A549 (cell line): ENCODE results near the gene SSBP2. TPM values are rescaled to one million over a fixed set of nuclear protein-coding genes. Genes with fewer than 3 reads are reported as not detected.

Experiments used
- ATAC-seq, 2 experiments: fragments of 200-7000 bp in 1 of 2; fragments of >200 bp in 1 of 2; cut with Nextera tagmentation in 1 of 2; cut with Tn5 transposase in 1 of 2; 3 replicates each; pipeline versions ENCODE4 v1.8.0 to v1.9.1; 2018 to 2020; ENCODE audit warnings: mild to moderate bottlenecking in 1 of 2, moderate library complexity in 1 of 2
- CTCF ChIA-PET: fragments of 300-600 bp; sonication (Branson Sonifier 250); formaldehyde crosslinking; extraction: SDS; loops from one replicate; lab custom pipeline; 2021; ENCODE audit warnings: antibody characterized with exemption, inconsistent platforms; lab: Yijun Ruan, JAX
- POLR2A ChIA-PET: fragments of 350-600 bp; formaldehyde crosslinking; extraction: SDS; loops from one replicate; lab custom pipeline; 2021; ENCODE audit warnings: antibody characterized with exemption, inconsistent platforms; lab: Yijun Ruan, JAX
- DNase-seq, 2 experiments: peaks; one replicate each; pipeline versions ENCODE4 v3.0.0 to v3.0.0-alpha.2; 2011 to 2016; ENCODE audit warnings: low read depth in 1 of 2, low spot score in 1 of 2
- FAIRE-seq: peaks from 2 replicates; lab custom pipeline; 2011; peaks lifted over from hg19 to GRCh38; lab: Jason Lieb, UNC
- H3K27ac ChIP-seq, 2 experiments: fragments of >200 bp; sonication (Bioruptor Twin); formaldehyde crosslinking; 3 replicates each; pipeline ENCODE4 v1.5.1; 2016 to 2017
- H3K4me1 ChIP-seq: fragments of >200 bp; sonication (Bioruptor Twin); formaldehyde crosslinking; 3 replicates; pipeline ENCODE4 v1.6.1; 2016
- H3K4me2 ChIP-seq: fragments of >200 bp; sonication (Bioruptor Twin); formaldehyde crosslinking; 3 replicates; pipeline ENCODE4 v1.6.1; 2016
- H3K4me3 ChIP-seq: fragments of >200 bp; sonication (Bioruptor Twin); formaldehyde crosslinking; 3 replicates; pipeline ENCODE4 v1.5.1; 2016
- H3K9me3 ChIP-seq: fragments of >200 bp; sonication (Bioruptor Twin); formaldehyde crosslinking; 3 replicates; pipeline ENCODE4 v1.6.1; 2016
- CBX2 ChIP-seq: fragments of 200-600 bp; sonication (generic); IDR thresholded peaks from 2 replicates; pipeline ENCODE4 v1.6.1; 2016; ENCODE audit warnings: low read depth, mild to moderate bottlenecking, borderline replicate concordance
- EHF ChIP-seq: fragments of 250-450 bp; sonication (Bioruptor Pico); IDR thresholded peaks from 2 replicates; pipeline ENCODE4 v1.5.0; 2020; ENCODE audit warnings: mild to moderate bottlenecking
- EHMT2 ChIP-seq: fragments of 200-600 bp; sonication (generic); IDR thresholded peaks from 2 replicates; pipeline ENCODE4 v1.6.1; 2016; ENCODE audit warnings: antibody characterized with exemption, low read depth, mild to moderate bottlenecking, moderate library complexity
- ESRRA ChIP-seq: fragments of 150-350 bp; IDR thresholded peaks from 2 replicates; pipeline ENCODE4 v1.6.1; 2014; ENCODE audit warnings: mild to moderate bottlenecking, low read length, borderline replicate concordance
- FOSB ChIP-seq: fragments of 250-450 bp; sonication (Bioruptor Pico); IDR thresholded peaks from 2 replicates; pipeline ENCODE4 v1.5.0; 2020; ENCODE audit warnings: mild to moderate bottlenecking, moderate library complexity
- FOSL2 ChIP-seq, 2 experiments: fragments of 450-650 bp in 1 of 2; fragments of >200 bp in 1 of 2; sonication (Bioruptor Twin) in 1 of 2; formaldehyde crosslinking; IDR thresholded peaks; 2 replicates each; pipeline versions ENCODE4 v1.5.0 to v1.6.1; 2016 to 2020; ENCODE audit warnings: mild to moderate bottlenecking in 1 of 2, moderate library complexity in 1 of 2
- HEYL ChIP-seq: fragments of 250-450 bp; sonication (Bioruptor Pico); IDR thresholded peaks from 2 replicates; pipeline ENCODE4 v1.8.0; 2021; ENCODE audit warnings: mild to moderate bottlenecking, moderate library complexity
- KDM1A ChIP-seq: fragments of 200-600 bp; sonication (generic); IDR thresholded peaks from 2 replicates; pipeline ENCODE4 v1.6.1; 2016; ENCODE audit warnings: low read depth, mild to moderate bottlenecking
- KDM5A ChIP-seq: fragments of 200-600 bp; sonication (generic); IDR thresholded peaks from 2 replicates; pipeline ENCODE4 v1.6.1; 2016; ENCODE audit warnings: antibody characterized with exemption, mild to moderate bottlenecking
- RARB ChIP-seq: fragments of 250-450 bp; sonication (Bioruptor Pico); IDR thresholded peaks from 2 replicates; pipeline ENCODE4 v1.8.0; 2021; ENCODE audit warnings: mild to moderate bottlenecking, moderate library complexity
- SMC3 ChIP-seq: fragments of >200 bp; sonication (Bioruptor Twin); formaldehyde crosslinking; IDR thresholded peaks from 3 replicates; pipeline ENCODE4 v1.6.1; 2018; ENCODE audit warnings: inconsistent platforms
- TFCP2L1 ChIP-seq: fragments of 250-450 bp; sonication (Bioruptor Pico); IDR thresholded peaks from 2 replicates; pipeline ENCODE4 v1.5.0; 2021; ENCODE audit warnings: mild to moderate bottlenecking
- ZNF302 ChIP-seq: fragments of 250-450 bp; sonication (Bioruptor Pico); IDR thresholded peaks from 2 replicates; pipeline ENCODE4 v1.9.0; 2021; ENCODE audit warnings: inconsistent platforms, mild to moderate bottlenecking, moderate library complexity
- WGBS: methylation state at CpG from one replicate; pipeline ENCODE4 v1.1.6; 2017; ENCODE audit errors: missing lambda C conversion rate; 5-methylcytosine and 5-hydroxymethylcytosine counted together
- polyA plus RNA-seq, 4 experiments: library from polyadenylated mRNA; depleted of rRNA in 3 of 4; stranded (reverse); fragments of >200 nt; fragmentation: RNase III in 1 of 4; extraction: RNeasy Plus Mini Kit Qiagen cat#74134 plus additional on column Dnase treatment in 1 of 4; gene quantifications; 2 replicates in 3 of 4; 3 replicates in 1 of 4; pipeline ENCODE4 v1.2.3, GENCODE V29; 2011 to 2017
- TF ChIP-seq, protein P1 (sequence below): fragments of 250-450 bp; sonication (Bioruptor Pico); IDR thresholded peaks from 2 replicates; pipeline ENCODE4 v1.5.0; 2021; ENCODE audit warnings: mild to moderate bottlenecking, moderate library complexity, borderline replicate concordance
- TF ChIP-seq, protein P2 (sequence below): fragments of 250-450 bp; sonication (Bioruptor Pico); IDR thresholded peaks from 2 replicates; pipeline ENCODE4 v1.5.0; 2020; ENCODE audit warnings: low read depth, mild to moderate bottlenecking, moderate library complexity
- TF ChIP-seq, protein P3 (sequence below): fragments of >200 bp; sonication (Bioruptor Twin); formaldehyde crosslinking; IDR thresholded peaks from 3 replicates; pipeline ENCODE4 v1.5.1; 2016

The SSBP2 gene
- polyA plus RNA-seq, 2 of the 4 experiments (the other 2 are of a cell fraction), result 4.5 to 14.2 TPM

DNA sequence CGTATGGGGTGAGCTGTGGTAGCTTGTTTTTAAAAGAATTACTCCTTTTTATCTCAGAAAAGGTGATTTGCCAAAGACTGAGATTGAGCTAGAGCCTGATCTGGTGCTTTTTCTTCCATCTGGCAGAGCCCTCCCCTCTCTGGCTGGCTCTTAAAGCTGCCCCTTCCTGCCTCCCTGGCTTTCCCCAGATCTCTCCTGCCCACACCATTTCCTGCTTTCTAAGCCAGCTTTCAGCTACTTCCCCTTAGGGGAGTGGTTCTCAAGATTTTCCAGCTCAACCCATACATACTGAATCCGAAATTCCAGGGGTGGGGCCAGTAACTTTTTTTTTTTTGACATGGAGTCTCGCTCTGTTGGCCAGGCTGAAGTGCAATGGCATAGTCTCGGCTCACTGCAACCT lies 352.2 kb downstream of the SSBP2 start:
- DNase-seq (no peak), ATAC-seq (no peak), FAIRE-seq (no peak)
- no peaks in the 10 kb centered on the region for H3K9me3 ChIP-seq
- H3K4me2 ChIP-seq, result no peak overlapping the region
- WGBS, result 47% methylated on average over 4 of the region's 4 CpGs
- no peaks in the 10 kb centered on the region for H3K4me1 ChIP-seq
- ChIA-PET CTCF (interaction anchor here (0.8 kb wide), 1 partner anchor 9 kb away, joined by 3 read pairs; no protein-coding TSS in a partner anchor), POLR2A (no interaction called here)
- no peak overlapping the region for H3K4me3 ChIP-seq
- TF ChIP-seq FOSB (CRISPR knock-in tag) (no peak), SMC3 (no peak), ZNF302 (no peak), EHMT2 (no peak)
- TF ChIP-seq, protein P1, sequence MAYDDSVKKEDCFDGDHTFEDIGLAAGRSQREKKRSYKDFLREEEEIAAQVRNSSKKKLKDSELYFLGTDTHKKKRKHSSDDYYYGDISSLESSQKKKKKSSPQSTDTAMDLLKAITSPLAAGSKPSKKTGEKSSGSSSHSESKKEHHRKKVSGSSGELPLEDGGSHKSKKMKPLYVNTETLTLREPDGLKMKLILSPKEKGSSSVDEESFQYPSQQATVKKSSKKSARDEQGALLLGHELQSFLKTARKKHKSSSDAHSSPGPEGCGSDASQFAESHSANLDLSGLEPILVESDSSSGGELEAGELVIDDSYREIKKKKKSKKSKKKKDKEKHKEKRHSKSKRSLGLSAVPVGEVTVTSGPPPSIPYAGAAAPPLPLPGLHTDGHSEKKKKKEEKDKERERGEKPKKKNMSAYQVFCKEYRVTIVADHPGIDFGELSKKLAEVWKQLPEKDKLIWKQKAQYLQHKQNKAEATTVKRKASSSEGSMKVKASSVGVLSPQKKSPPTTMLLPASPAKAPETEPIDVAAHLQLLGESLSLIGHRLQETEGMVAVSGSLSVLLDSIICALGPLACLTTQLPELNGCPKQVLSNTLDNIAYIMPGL (CRISPR knock-in tag), result no peak
- TF ChIP-seq, protein P2, sequence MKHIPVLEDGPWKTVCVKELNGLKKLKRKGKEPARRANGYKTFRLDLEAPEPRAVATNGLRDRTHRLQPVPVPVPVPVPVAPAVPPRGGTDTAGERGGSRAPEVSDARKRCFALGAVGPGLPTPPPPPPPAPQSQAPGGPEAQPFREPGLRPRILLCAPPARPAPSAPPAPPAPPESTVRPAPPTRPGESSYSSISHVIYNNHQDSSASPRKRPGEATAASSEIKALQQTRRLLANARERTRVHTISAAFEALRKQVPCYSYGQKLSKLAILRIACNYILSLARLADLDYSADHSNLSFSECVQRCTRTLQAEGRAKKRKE (CRISPR knock-in tag), result no peak
- no peak overlapping the region for H3K27ac ChIP-seq

GRCh38 chr5:81397176-81397575 lies 353.7 kb downstream of the SSBP2 start:
- DNase-seq (no peak), ATAC-seq (peak in 1 of 2 experiments; percentile 49; a peak in 3 of 6 replicates), FAIRE-seq (no peak)
- H3K4me2 ChIP-seq, result no peak overlapping the region
- ChIA-PET POLR2A (interaction anchor here (0.7 kb wide), 1 partner anchor 451 kb away, joined by 3 read pairs; no protein-coding TSS in a partner anchor), CTCF (interaction anchor here (1.1 kb wide), 1 partner anchor 10 kb away, joined by 3 read pairs; no protein-coding TSS in a partner anchor)
- WGBS, result 25% methylated on average over 3 of the region's 3 CpGs
- no peak overlapping the region for H3K4me3 ChIP-seq
- H3K9me3 ChIP-seq, result no peaks in the 10 kb centered on the region
- H3K4me1 ChIP-seq, result no peaks in the 10 kb centered on the region
- no peak overlapping the region for H3K27ac ChIP-seq
- TF ChIP-seq, protein P1 (CRISPR knock-in tag), result no peak
- TF ChIP-seq HEYL (CRISPR knock-in tag) (no peak), KDM1A (no peak), ESRRA (no peak), EHF (CRISPR knock-in tag) (no peak), TFCP2L1 (CRISPR knock-in tag) (no peak), CBX2 (no peak)
- TF ChIP-seq, protein P3, sequence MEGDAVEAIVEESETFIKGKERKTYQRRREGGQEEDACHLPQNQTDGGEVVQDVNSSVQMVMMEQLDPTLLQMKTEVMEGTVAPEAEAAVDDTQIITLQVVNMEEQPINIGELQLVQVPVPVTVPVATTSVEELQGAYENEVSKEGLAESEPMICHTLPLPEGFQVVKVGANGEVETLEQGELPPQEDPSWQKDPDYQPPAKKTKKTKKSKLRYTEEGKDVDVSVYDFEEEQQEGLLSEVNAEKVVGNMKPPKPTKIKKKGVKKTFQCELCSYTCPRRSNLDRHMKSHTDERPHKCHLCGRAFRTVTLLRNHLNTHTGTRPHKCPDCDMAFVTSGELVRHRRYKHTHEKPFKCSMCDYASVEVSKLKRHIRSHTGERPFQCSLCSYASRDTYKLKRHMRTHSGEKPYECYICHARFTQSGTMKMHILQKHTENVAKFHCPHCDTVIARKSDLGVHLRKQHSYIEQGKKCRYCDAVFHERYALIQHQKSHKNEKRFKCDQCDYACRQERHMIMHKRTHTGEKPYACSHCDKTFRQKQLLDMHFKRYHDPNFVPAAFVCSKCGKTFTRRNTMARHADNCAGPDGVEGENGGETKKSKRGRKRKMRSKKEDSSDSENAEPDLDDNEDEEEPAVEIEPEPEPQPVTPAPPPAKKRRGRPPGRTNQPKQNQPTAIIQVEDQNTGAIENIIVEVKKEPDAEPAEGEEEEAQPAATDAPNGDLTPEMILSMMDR, result no peak

DNA sequence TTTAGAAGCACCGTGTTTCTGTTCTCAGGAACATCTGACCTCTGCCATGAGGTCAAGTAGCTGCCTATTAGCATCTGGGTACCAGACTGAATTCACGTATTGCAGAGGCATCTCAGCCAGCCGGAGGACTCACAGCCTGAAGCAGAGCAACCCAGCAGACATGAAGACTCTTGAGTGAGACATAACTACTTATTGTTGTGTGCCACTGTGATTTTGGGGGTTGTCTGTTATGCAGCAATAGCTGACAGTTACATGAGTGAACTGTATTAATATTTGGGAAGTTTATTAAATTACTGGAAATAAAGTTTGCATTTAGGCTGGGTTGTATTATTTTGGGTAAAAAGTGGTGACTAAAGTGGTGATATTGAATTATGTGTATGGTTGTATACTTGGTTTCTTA lies 355.6 kb downstream of the SSBP2 start:
- H3K9me3 ChIP-seq, result no peaks in the 10 kb centered on the region
- H3K27ac ChIP-seq, result no peak overlapping the region
- ATAC-seq, result no peak
- FAIRE-seq, result no peak
- CTCF ChIA-PET, result no interaction called here
- no peak overlapping the region for H3K4me3 ChIP-seq
- POLR2A ChIA-PET, result no interaction called here
- WGBS, result 81% methylated on average over 3 of the region's 3 CpGs
- TF ChIP-seq RARB (CRISPR knock-in tag) (no peak), FOSL2 (IDR thresholded peaks at IDR 0.05) (no peak), FOSL2 (CRISPR knock-in tag; IDR thresholded peaks at IDR 0.05) (no peak), KDM5A (no peak)
- TF ChIP-seq, protein P1 (CRISPR knock-in tag), result no peak
- H3K4me1 ChIP-seq, result no peaks in the 10 kb centered on the region
- DNase-seq, result no peak
- H3K4me2 ChIP-seq, result no peak overlapping the region
